ENCODE measurements around the gene BANP. TPM values are rescaled to one million over a fixed set of nuclear protein-coding genes. Genes with fewer than 3 reads are reported as not detected.
"Not testable (repeated sequence)": the region's sequence is repeated elsewhere in the genome, so short reads cannot be mapped to it uniquely, and the experiment has no call there.

BANP gene
- total RNA-seq, 1 experiment from 2014 or later = 18.4 TPM

- H3K4me3 ChIP-seq; H3K36me3 ChIP-seq; H3K9me3 ChIP-seq (replicated peaks); H3K4me1 ChIP-seq; DNase-seq; H3K27me3 ChIP-seq; H3K27ac ChIP-seq: not testable (repeated sequence)
Measured at GRCh38 chr16:88037876-88038525, 86.8 kb downstream of the BANP start.

GRCh38 chr16:88038526-88038908 is 87.3 kb downstream of the BANP start:
- H3K27ac ChIP-seq; H3K36me3 ChIP-seq; H3K4me1 ChIP-seq; H3K9me3 ChIP-seq (replicated peaks); H3K27me3 ChIP-seq; H3K4me3 ChIP-seq; DNase-seq: not testable (repeated sequence)

GRCh38 chr16:88039591-88039990 is 88.4 kb downstream of the BANP start:
- H3K4me3 ChIP-seq = no peak overlapping the region
- no peak for DNase-seq
- no peaks in the 10 kb centered on the region for H3K4me1 ChIP-seq
- H3K9me3 ChIP-seq (replicated peaks) = no peaks in the 10 kb centered on the region
- H3K36me3 ChIP-seq = no peaks in the 10 kb centered on the region
- H3K27me3 ChIP-seq = no peaks in the 10 kb centered on the region
- no peak overlapping the region for H3K27ac ChIP-seq

DNA sequence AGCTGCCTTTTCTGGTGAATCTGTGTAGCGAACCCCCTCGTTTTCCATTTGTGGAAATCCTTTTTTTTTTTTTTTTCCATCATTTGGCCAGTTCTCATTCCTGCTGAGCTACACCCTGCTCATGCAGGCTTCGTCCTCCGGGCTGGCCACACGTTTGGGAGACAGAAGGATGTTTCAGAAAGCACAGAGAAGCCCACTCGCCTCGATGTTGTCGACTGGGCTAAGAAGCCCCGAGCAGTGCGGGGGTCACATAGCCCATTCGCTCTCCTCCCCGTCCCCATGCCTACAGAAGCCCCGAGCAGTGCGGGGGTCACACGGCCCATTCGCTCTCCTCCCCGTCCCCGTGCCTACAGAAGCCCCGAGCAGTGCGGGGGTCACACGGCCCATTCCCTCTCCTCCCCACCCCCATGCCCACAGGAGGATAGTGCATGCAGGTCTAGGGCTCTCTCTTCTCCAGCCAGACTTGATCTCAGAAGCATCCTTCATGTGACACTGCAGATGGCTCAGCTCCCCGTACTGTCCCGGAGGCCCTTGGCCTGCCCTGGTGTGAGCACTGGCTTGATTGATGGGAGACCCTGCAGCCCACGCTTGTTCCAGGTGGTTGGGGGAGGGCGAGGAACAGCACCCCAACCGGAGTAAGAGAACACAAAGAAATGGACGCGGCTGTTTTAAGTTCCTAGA is 89.1 kb downstream of the BANP start:
- H3K4me3 ChIP-seq; H3K4me1 ChIP-seq; H3K27me3 ChIP-seq; H3K27ac ChIP-seq; H3K36me3 ChIP-seq; H3K9me3 ChIP-seq (replicated peaks); DNase-seq: not testable (repeated sequence)

- H3K9me3 ChIP-seq (replicated peaks); DNase-seq; H3K36me3 ChIP-seq; H3K4me1 ChIP-seq; H3K27me3 ChIP-seq; H3K4me3 ChIP-seq; H3K27ac ChIP-seq: not testable (repeated sequence)
Measured at GRCh38 chr16:88040877-88041244, 89.6 kb downstream of the BANP start.

- H3K4me1 ChIP-seq; H3K4me3 ChIP-seq; H3K9me3 ChIP-seq (replicated peaks): not testable (repeated sequence)
Measured at GRCh38 chr16:88041506-88041905, 90.3 kb downstream of the BANP start.

GRCh38 chr16:88041986-88042562 is 90.8 kb downstream of the BANP start:
- H3K36me3 ChIP-seq; H3K4me3 ChIP-seq; H3K27me3 ChIP-seq; H3K4me1 ChIP-seq; H3K27ac ChIP-seq; DNase-seq; H3K9me3 ChIP-seq (replicated peaks): not testable (repeated sequence)

More at GRCh38 chr16:88041506-88041905, 90.3 kb downstream of the BANP start:
- not testable (repeated sequence) for H3K36me3 ChIP-seq, H3K27ac ChIP-seq, DNase-seq, H3K27me3 ChIP-seq

DNA sequence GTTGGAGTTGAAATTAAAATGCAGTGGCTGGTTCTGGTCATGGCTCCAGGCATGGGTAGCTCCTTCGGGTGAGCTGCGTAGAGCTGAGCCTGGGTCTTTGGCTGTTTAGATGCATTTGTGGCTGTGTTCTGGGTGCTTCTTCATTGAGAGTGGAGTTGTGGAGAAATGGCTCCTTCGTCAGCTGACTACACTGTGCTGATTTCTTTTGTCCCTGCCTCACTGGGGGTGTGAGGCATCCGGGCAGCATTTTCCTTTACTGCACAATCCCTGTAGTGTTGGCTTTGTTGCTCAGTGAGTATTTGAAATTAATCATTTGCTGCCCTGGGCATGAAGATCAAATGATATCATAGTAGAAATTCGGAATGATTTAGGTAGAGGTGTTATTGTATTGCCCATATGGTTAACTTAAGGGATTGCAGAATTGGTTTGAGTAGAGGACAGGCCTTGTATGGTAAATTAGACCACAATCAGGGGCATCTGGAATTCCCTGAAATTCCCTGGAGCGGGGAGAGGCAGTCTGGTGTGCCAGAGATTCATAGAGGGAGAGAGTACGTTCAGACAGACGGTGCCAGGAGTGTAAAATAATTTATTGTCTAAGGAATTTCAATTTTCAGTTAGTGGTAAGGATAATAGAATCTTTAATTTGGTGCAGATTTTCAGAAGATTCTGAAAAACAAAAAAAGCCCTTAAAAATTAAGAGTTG is 92.1 kb downstream of the BANP start:
- H3K27me3 ChIP-seq; H3K4me3 ChIP-seq; H3K4me1 ChIP-seq; H3K36me3 ChIP-seq; H3K9me3 ChIP-seq (replicated peaks); H3K27ac ChIP-seq; DNase-seq: not testable (repeated sequence)

DNA sequence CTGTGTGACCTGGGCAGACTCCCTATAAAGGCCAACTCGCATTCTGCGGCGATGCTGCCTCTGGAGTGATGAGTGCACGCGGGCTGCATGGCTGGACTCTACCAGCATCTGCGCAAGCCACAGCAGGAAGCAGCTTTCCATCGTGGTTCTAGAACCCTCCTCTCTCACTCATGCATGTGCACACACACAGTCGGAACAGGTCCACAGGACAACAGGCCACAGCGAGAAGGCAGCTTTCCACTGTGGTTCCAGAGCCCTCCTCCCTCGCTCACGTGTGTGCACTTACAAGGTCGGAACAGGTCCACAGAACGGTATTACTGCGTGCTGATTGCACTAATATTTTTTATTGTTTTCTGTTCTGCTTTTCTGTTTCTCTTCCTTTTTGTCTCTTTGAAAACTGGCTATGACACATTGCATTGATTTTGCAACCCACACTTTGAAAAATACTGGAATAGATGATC is 92.9 kb downstream of the BANP start:
- not testable (repeated sequence) for H3K4me3 ChIP-seq

GRCh38 chr16:88045361-88045760 is 94.1 kb downstream of the BANP start:
- not testable (repeated sequence) for H3K4me3 ChIP-seq; DNase-seq; H3K27ac ChIP-seq; H3K27me3 ChIP-seq; H3K4me1 ChIP-seq; H3K36me3 ChIP-seq; H3K9me3 ChIP-seq (replicated peaks)

More for the DNA sequence above, 92.9 kb downstream of the BANP start:
- not testable (repeated sequence) for H3K9me3 ChIP-seq (replicated peaks); DNase-seq; H3K27me3 ChIP-seq; H3K27ac ChIP-seq; H3K36me3 ChIP-seq; H3K4me1 ChIP-seq

DNA sequence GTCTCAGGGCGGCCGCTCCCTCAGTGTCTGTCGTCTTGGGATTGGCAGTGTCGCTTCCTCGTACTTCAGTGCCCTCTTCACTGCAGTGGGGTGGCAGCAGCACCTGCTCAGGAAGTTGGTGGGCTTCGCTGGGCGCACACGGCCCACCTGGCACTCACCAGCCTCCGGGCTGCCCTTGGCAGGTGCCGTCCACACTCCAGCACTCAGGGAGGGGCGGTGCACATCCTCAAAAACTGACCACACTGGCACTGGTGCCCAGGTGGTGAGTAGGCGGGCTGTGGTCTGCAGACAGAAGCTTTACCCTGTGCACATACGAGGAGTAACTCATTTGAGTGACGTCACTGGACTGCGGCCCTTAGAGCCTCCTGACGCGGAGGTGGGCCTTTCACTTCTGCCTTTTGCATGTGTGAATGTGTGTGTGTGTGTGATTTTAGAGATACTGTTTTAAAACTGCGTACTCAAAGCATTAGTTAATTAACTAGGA is 94.6 kb downstream of the BANP start:
- no peak overlapping the region for H3K4me3 ChIP-seq
- H3K27ac ChIP-seq = no peak overlapping the region
- no peak for DNase-seq
- no peaks in the 10 kb centered on the region for H3K27me3 ChIP-seq
- H3K36me3 ChIP-seq = no peaks in the 10 kb centered on the region
- no peaks in the 10 kb centered on the region for H3K4me1 ChIP-seq
- no peaks in the 10 kb centered on the region for H3K9me3 ChIP-seq (replicated peaks)

DNA sequence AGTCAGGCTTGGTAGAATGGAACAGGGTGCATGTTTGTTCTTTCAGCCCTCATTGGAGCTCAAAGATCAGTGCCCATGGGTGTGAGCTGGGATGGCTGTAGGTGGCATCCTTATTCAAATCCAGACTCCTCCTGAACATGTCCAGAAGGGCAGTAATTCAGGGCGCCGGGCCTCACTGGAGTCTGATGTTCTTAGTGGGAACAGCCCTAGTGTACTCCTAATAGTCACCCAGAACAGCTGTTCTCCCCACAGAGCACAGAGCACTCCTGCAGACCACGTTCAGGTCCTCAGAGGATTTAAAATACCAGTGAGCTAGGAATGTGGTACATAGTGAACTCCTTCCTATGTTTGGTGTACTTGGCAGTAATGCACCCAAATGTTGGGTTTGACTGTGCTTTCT is 96.2 kb downstream of the BANP start:
- Histone ChIP-seq H3K27ac (no peak overlapping the region), H3K4me3 (no peak overlapping the region), H3K4me1 (no peaks in the 10 kb centered on the region), H3K36me3 (peaks cover 2% of the 10 kb centered on the region; the same call in 1 of the 2 replicates), H3K9me3 (replicated peaks) (no peaks in the 10 kb centered on the region), H3K27me3 (no peaks in the 10 kb centered on the region)
- DNase-seq = no peak

DNA sequence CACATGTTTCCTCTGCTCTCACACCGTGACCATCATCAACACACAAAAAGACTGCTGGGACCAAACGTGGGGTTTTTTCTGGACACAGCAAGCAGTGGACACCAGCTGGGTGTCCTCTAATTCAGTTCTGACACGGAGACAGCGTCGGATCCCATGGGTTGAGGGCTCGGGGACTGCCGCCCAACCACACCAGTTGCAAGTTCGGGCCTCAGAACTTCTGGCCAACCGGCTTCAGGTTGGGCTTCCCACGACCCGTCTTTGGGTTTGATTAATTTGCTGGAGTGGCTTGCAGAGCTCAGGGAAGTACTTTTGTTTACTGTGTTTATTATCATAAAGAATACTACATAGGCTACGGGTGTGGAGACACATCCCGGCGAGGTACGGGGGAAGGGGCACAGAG is 97.8 kb downstream of the BANP start:
- Histone ChIP-seq H3K27me3 (no peaks in the 10 kb centered on the region), H3K9me3 (replicated peaks) (no peaks in the 10 kb centered on the region), H3K27ac (no peak overlapping the region), H3K36me3 (peaks cover 2% of the 10 kb centered on the region; the same call in 1 of the 2 replicates), H3K4me3 (no peak overlapping the region), H3K4me1 (no peaks in the 10 kb centered on the region)
- DNase-seq = no peak

DNA sequence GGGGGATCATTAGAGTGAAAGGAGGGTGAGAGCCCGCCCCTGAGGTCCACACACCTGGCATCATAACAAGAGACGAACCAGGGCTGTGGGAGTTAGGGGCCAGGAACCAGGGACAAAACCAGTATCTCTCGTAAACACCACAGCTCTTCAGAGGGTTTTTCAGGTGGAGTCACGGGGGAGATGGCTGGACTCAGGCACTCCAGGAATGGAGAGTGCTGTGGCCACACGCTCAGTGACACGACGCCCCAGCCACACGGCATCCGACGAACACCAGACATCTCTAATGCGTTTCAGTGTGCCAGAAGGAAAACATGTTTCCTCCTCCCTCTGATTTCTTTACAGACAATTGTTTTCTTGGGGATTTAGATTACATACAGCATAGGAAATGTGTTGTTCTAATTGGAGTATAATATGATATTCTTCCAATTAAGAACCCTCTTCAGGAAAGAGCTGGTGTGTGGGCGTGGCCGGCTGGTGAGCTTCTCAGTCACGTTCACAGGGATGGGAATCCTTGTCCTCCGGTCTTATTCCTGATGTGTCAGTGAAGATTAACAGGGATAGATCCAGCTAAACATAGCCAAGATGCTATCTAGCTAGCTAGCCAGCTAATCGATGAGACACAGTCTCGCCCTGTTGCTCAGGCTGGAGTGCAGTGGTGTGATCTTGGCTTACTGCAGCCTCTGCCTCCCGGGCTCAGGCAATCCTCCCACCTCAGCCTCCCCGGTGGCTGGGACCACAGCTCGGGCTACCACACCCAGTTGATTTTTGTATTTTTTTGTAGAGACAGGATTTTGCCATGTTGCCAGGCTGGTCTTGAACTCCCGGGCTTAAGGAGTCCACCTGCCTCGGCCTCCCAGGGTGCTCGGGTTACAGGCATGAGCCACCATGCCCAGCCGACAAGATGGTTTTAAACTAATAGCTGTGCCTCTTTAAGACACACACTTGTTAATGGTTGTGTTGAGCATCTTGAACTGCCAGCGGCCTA is 98.6 kb downstream of the BANP start:
- H3K4me3 ChIP-seq = no peak overlapping the region
- DNase-seq = no peak
- no peak overlapping the region for H3K27ac ChIP-seq
- peaks cover 2% of the 10 kb centered on the region; the same call in 1 of the 2 replicates for H3K36me3 ChIP-seq
- H3K27me3 ChIP-seq = no peaks in the 10 kb centered on the region
- no peaks in the 10 kb centered on the region for H3K4me1 ChIP-seq
- H3K9me3 ChIP-seq (replicated peaks) = no peaks in the 10 kb centered on the region

Data from SJCRH30 (cell line).